H9 (cell line): ENCODE data around the gene IQCE. TPM values are rescaled to one million over a fixed set of nuclear protein-coding genes. Genes with fewer than 3 reads are reported as not detected.

Source experiments
- DNase-seq: peaks from one replicate; pipeline ENCODE4 v3.0.0-alpha.2; 2017
- H2AFZ ChIP-seq: one replicate; pipeline ENCODE4 v1.6.1; 2013; ENCODE audit warnings: mild to moderate bottlenecking, low read length, control low read depth, moderate library complexity
- H2AK5ac ChIP-seq: 2 replicates; pipeline ENCODE4 v1.6.1; 2013; ENCODE audit warnings: low read length, control low read depth, mixed read lengths; ENCODE audit not compliant: insufficient read length
- H2BK120ac ChIP-seq: one replicate; pipeline ENCODE4 v1.6.1; 2013; ENCODE audit warnings: low read depth, mild to moderate bottlenecking, low read length, control low read depth, inconsistent platforms; ENCODE audit not compliant: poor library complexity, severe bottlenecking
- H2BK12ac ChIP-seq: 2 replicates; pipeline ENCODE4 v1.6.1; 2013; ENCODE audit warnings: low read length, control low read depth, mixed read lengths, low read depth; ENCODE audit not compliant: insufficient read length
- H2BK15ac ChIP-seq: 2 replicates; pipeline ENCODE4 v1.6.1; 2013; ENCODE audit warnings: low read depth, low read length, control low read depth
- H2BK20ac ChIP-seq: one replicate; pipeline ENCODE4 v1.6.1; 2013; ENCODE audit warnings: low read depth, mild to moderate bottlenecking, low read length, control low read depth, inconsistent platforms; ENCODE audit not compliant: poor library complexity, severe bottlenecking
- H2BK5ac ChIP-seq: 2 replicates; pipeline ENCODE4 v1.6.1; 2013; ENCODE audit warnings: low read length, control low read depth, mixed read lengths; ENCODE audit not compliant: insufficient read length
- H3K14ac ChIP-seq: 2 replicates; pipeline ENCODE4 v1.6.1; 2013; ENCODE audit warnings: low read length, control low read depth; ENCODE audit not compliant: insufficient read depth
- H3K18ac ChIP-seq: 2 replicates; pipeline ENCODE4 v1.6.1; 2013; ENCODE audit warnings: low read depth, mild to moderate bottlenecking, mixed read lengths, low read length, control low read depth; ENCODE audit not compliant: insufficient read length
- H3K23ac ChIP-seq: 2 replicates; pipeline ENCODE4 v1.6.1; 2013; ENCODE audit warnings: low read length, control low read depth, mixed read lengths, low read depth; ENCODE audit not compliant: insufficient read length
- H3K23me2 ChIP-seq: 2 replicates; pipeline ENCODE4 v1.6.1; 2013; ENCODE audit warnings: low read depth, mild to moderate bottlenecking, mixed read lengths, low read length, control low read depth; ENCODE audit not compliant: insufficient read length, poor library complexity, severe bottlenecking
- H3K27ac ChIP-seq: 2 replicates; pipeline ENCODE4 v1.5.1; 2013; ENCODE audit warnings: low read length, control low read depth, mixed read lengths, low read depth; ENCODE audit not compliant: insufficient read length
- H3K27me3 ChIP-seq: 2 replicates; pipeline ENCODE4 v1.6.1; 2013; ENCODE audit warnings: low read length, control low read depth, inconsistent platforms; ENCODE audit not compliant: insufficient read depth
- H3K4ac ChIP-seq: 2 replicates; pipeline ENCODE4 v1.6.1; 2013; ENCODE audit warnings: low read depth, mild to moderate bottlenecking, control low read depth, inconsistent platforms, low read length, moderate library complexity
- H3K4me1 ChIP-seq: 2 replicates; pipeline ENCODE4 v1.6.1; 2013; ENCODE audit warnings: low read length, control low read depth, inconsistent platforms; ENCODE audit not compliant: insufficient read depth
- H3K4me2 ChIP-seq: 2 replicates; pipeline ENCODE4 v1.6.1; 2013; ENCODE audit warnings: low read length, control low read depth, mixed read lengths; ENCODE audit not compliant: insufficient read length, insufficient read depth
- H3K56ac ChIP-seq: 2 replicates; pipeline ENCODE4 v1.6.1; 2013; ENCODE audit warnings: low read depth, mild to moderate bottlenecking, mixed read lengths, low read length, control low read depth; ENCODE audit not compliant: insufficient read length
- H3K79me1 ChIP-seq: 2 replicates; pipeline ENCODE4 v1.6.1; 2013; ENCODE audit warnings: low read depth, mild to moderate bottlenecking, moderate library complexity, low read length, control low read depth, inconsistent platforms; ENCODE audit not compliant: insufficient read depth, poor library complexity, severe bottlenecking
- H3K79me2 ChIP-seq: 2 replicates; pipeline ENCODE4 v1.6.1; 2013; ENCODE audit warnings: low read length, control low read depth, inconsistent platforms; ENCODE audit not compliant: insufficient read depth
- H3K9ac ChIP-seq: 2 replicates; pipeline ENCODE4 v1.6.1; 2013; ENCODE audit warnings: low read length, control low read depth, mixed read lengths; ENCODE audit not compliant: insufficient read length; ENCODE audit errors: extremely low read depth
- H3K9me3 ChIP-seq: one replicate; pipeline ENCODE4 v1.6.1; 2013; ENCODE audit warnings: low read depth, low read length, inconsistent platforms; ENCODE audit not compliant: control insufficient read depth
- H3T11ph ChIP-seq: one replicate; pipeline ENCODE4 v1.6.1; 2013; ENCODE audit warnings: mild to moderate bottlenecking, low read length, control low read depth, inconsistent platforms
- H4K20me1 ChIP-seq: one replicate; pipeline ENCODE4 v1.6.1; 2013; ENCODE audit not compliant: control insufficient read depth, insufficient read length, insufficient read depth
- H4K5ac ChIP-seq: 2 replicates; pipeline ENCODE4 v1.6.1; 2013; ENCODE audit warnings: low read depth, mild to moderate bottlenecking, mixed read lengths, low read length, control low read depth; ENCODE audit not compliant: insufficient read length
- H4K8ac ChIP-seq: replicated peaks from 2 replicates; pipeline ENCODE4 v1.6.1; 2013; ENCODE audit warnings: low read length, control low read depth, mixed read lengths, low read depth; ENCODE audit not compliant: insufficient read length
- H4K91ac ChIP-seq: 2 replicates; pipeline ENCODE4 v1.6.1; 2013; ENCODE audit warnings: low read depth, mild to moderate bottlenecking, moderate library complexity, mixed read lengths, low read length, control low read depth; ENCODE audit not compliant: insufficient read length
- H3K27ac Mint-ChIP-seq, 3 experiments: 2 replicates in 2 of 3; 3 replicates in 1 of 3; pipeline ENCODE4 v1.8.0; 2020 to 2021; ENCODE audit warnings: mixed read lengths in 3 of 3, mild to moderate bottlenecking in 1 of 3, moderate library complexity in 1 of 3
- H3K27me3 Mint-ChIP-seq: 2 replicates; pipeline ENCODE4 v1.8.0; 2021; ENCODE audit warnings: low read depth, mild to moderate bottlenecking, moderate library complexity, mixed read lengths
- H3K36me3 Mint-ChIP-seq, 3 experiments: 2 replicates in 2 of 3; 3 replicates in 1 of 3; pipeline ENCODE4 v1.8.0; 2020 to 2021; ENCODE audit warnings: low read depth in 3 of 3, mixed read lengths in 3 of 3; ENCODE audit not compliant: insufficient read depth in 1 of 3
- H3K4me1 Mint-ChIP-seq, 2 experiments: 2 replicates each; pipeline ENCODE4 v1.8.0; 2020; ENCODE audit warnings: mixed read lengths in 2 of 2
- H3K4me3 Mint-ChIP-seq, 2 experiments: 2 replicates in 1 of 2; 3 replicates in 1 of 2; pipeline ENCODE4 v1.8.0; 2020 to 2021; ENCODE audit warnings: mild to moderate bottlenecking in 2 of 2, mixed read lengths in 2 of 2, moderate library complexity in 1 of 2
- H3K9me3 Mint-ChIP-seq, 2 experiments: 2 replicates in 1 of 2; 3 replicates in 1 of 2; pipeline ENCODE4 v1.8.0; 2020; ENCODE audit warnings: mild to moderate bottlenecking in 2 of 2, mixed read lengths in 2 of 2, moderate library complexity in 1 of 2
- WGBS: extraction: QIAGEN DNeasy Blood & Tissue Kit; methylation state at CpG from one replicate; pipeline ENCODE4 v1.1.7; 2013; ENCODE audit warnings: missing lambda C conversion rate, low lambda C conversion rate, mixed read lengths; ENCODE audit not compliant: insufficient read length; ENCODE audit errors: extremely low coverage; 5-methylcytosine and 5-hydroxymethylcytosine counted together
- total RNA-seq: library from RNA; stranded (reverse); gene quantifications from 2 replicates; pipeline ENCODE4 v1.2.1, GENCODE V29; 2021
- TF ChIP-seq, protein P1 (sequence below): fragments of 200-600 bp; sonication (generic); conservative IDR thresholded peaks from 3 replicates; pipeline ENCODE4 v1.8.0; 2021; ENCODE audit warnings: antibody characterized with exemption, mild to moderate bottlenecking

Gene IQCE
- total RNA-seq, 1 experiment from 2014 or later = 7.0 TPM

GRCh38 chr7:2542011-2542915, 16.5 kb upstream of the IQCE start:
- H3K4me1 ChIP-seq = no peaks in the 10 kb centered on the region
- H2AK5ac ChIP-seq = no peak overlapping the region
- Mint-ChIP-seq H3K4me3 (no peak overlapping the region), H3K36me3 (peaks cover 17 to 57% (median 47%) of the 10 kb centered on the region in 3 experiments), H3K27ac (no peak overlapping the region), H3K27me3 (no peaks in the 10 kb centered on the region), H3K9me3 (no peaks in the 10 kb centered on the region), H3K4me1 (no peaks in the 10 kb centered on the region)
- H3K27ac ChIP-seq = no peak overlapping the region
- H3K23me2 ChIP-seq = no peaks in the 10 kb centered on the region
- no peak overlapping the region for H2AFZ ChIP-seq
- WGBS = no CpG with 5 or more reads among the region's 25 CpGs
- no peak overlapping the region for H2BK12ac ChIP-seq
- H2BK5ac ChIP-seq = no peak overlapping the region
- no peak overlapping the region for H4K91ac ChIP-seq
- no peak overlapping the region for H3K23ac ChIP-seq
- H3K56ac ChIP-seq = no peak overlapping the region
- no peak overlapping the region for H2BK15ac ChIP-seq
- no peak overlapping the region for H3K4me2 ChIP-seq
- TF ChIP-seq, protein P1, sequence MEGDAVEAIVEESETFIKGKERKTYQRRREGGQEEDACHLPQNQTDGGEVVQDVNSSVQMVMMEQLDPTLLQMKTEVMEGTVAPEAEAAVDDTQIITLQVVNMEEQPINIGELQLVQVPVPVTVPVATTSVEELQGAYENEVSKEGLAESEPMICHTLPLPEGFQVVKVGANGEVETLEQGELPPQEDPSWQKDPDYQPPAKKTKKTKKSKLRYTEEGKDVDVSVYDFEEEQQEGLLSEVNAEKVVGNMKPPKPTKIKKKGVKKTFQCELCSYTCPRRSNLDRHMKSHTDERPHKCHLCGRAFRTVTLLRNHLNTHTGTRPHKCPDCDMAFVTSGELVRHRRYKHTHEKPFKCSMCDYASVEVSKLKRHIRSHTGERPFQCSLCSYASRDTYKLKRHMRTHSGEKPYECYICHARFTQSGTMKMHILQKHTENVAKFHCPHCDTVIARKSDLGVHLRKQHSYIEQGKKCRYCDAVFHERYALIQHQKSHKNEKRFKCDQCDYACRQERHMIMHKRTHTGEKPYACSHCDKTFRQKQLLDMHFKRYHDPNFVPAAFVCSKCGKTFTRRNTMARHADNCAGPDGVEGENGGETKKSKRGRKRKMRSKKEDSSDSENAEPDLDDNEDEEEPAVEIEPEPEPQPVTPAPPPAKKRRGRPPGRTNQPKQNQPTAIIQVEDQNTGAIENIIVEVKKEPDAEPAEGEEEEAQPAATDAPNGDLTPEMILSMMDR = no peak
- no peak overlapping the region for H3K4ac ChIP-seq
- no peaks in the 10 kb centered on the region for H3K27me3 ChIP-seq
- no peak overlapping the region for H3K14ac ChIP-seq
- H3K18ac ChIP-seq = no peak overlapping the region
- H3K79me1 ChIP-seq = no peaks in the 10 kb centered on the region
- no peaks in the 10 kb centered on the region for H3K9me3 ChIP-seq
- no peak overlapping the region for H4K8ac ChIP-seq
- H2BK120ac ChIP-seq = no peak overlapping the region
- no peak overlapping the region for H2BK20ac ChIP-seq
- DNase-seq = no peak
- H3K79me2 ChIP-seq = no peaks in the 10 kb centered on the region
- no peaks in the 10 kb centered on the region for H4K20me1 ChIP-seq
- no peak overlapping the region for H4K5ac ChIP-seq
- no peak overlapping the region for H3T11ph ChIP-seq
- no peak overlapping the region for H3K9ac ChIP-seq
